ENCODE data around the gene EYS. TPM values are rescaled to one million over a fixed set of nuclear protein-coding genes. Genes with fewer than 3 reads are reported as not detected.

The EYS gene
- total RNA-seq, 1 donor from 2014 or later: 0.69 TPM

- DNase-seq: no peak
Observed at GRCh38 chr6:64932486-64932885, 774.5 kb downstream of the EYS start.

GRCh38 chr6:64930681-64931080 lies 776.3 kb downstream of the EYS start:
- DNase-seq: no peak

GRCh38 chr6:64926051-64926450 lies 781.0 kb downstream of the EYS start:
- DNase-seq: no peak

DNA sequence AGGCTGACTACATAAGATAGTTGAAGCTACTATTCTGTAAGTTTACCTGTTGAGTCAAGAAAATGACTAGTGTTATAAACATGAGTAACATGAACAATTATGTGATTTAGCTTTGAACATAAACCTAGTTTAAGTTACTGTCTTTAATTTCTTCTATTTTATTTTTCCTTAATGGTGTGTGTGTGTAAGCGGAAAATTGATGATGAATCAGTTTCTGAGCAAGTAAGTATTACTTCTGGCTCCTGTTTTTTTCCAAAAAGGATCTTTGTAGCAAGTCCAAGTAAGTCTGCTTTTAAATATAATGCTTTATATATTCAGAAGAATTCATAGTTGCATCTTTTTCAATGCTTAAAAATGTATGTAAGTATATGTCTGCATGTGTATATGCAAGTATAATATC lies 786.8 kb downstream of the EYS start:
- DNase-seq: no peak

GRCh38 chr6:64914124-64914523 lies 792.9 kb downstream of the EYS start:
- no peak for DNase-seq

GRCh38 chr6:64912966-64913365 lies 794.1 kb downstream of the EYS start:
- no peak for DNase-seq

DNA sequence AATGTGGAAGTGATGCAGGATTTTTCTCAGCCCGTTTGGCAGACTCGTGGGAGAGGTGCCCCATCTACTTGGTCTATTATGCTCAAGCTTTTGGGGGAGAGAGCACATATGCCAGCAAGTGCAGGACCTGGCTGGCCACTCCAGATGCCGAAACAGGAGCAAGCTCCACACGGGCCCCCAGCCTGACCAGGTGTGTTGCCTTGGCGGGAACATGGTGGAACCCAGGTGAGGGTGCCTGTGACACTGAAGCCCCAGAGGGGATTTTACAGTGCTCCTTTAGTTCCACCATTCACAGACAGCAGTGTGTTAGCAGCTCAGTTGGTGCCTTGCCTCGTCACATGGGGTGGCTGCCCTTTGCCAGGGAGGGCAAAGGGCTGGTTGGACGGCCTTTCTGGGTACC lies 798.9 kb downstream of the EYS start:
- DNase-seq: no peak

DNA sequence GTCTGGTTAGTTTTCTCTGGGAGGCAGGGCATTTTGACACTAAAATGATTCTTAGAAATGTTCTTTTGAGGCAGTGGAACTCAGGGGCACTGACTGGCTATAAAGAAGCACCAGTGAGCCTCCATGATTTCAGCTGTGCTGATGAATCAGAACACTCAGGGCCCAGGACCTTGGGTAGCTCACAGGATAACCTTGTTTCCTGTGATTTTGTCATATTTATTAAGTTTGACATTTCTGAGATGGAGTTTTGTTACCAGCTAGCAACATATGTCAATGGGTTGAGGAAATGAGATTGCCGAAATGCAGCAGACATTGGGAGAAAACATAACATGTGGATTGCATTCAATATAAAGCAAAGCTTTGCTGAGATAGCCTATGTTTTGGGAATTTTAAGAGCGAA lies 802.4 kb downstream of the EYS start:
- no peak for DNase-seq

DNA sequence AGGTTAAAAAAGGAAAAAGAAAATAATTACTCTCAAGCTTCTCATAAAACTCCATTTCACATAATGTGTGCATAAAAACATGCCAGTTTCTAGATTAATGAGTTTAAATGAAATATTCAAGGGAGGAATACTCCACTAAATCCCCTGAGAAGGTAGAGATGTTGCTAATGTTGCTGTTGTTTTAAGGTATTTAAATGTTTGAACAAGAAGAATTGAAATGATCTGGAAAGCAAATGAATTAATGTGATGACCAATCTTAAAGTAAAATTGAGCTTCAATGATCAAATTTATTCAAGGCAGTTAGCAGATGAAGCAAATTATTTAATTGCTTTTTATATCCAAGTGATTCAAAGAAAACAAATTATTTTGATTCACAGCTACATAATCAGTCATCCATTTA lies 804.4 kb downstream of the EYS start:
- DNase-seq: no peak

GRCh38 chr6:64896939-64897338 lies 810.1 kb downstream of the EYS start:
- no peak for DNase-seq

GRCh38 chr6:64895945-64896344 lies 811.1 kb downstream of the EYS start:
- DNase-seq: no peak

DNA sequence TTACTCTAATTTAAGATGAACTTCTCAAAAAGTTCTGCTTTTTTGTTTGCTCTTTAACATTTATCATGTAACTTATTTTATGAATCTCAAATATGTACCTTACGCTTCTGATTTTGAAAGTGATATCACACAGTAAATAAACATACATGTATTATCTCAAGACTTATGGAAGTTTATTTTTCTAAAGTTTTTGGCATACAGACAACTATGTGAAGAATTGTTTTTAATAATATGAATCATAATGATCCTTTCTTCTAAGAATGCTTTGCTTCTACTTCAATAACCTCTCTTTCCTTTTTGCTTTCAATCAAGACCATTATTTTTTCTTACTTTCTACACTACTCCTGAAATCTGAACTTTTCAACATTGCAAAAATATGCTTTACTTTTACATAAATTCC lies 816.4 kb downstream of the EYS start:
- DNase-seq: no peak

DNA sequence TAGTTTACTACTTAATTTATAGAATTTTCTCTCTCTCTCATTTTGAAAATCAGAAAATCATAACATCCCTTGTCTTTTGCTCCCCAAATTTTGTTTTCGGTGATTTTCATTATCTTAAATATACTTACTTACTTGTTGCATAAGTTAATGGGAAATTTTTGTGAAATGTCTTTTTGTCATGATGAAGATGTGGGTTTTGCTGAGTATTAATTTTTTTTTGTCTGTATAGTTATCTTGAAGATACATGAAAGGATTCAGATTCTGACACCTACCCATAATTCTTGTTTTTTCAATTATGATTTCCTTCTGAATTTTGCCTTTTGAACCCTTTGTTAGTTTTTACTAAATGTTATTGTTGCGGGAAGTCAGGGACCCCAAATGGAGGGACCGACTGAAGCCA lies 817.9 kb downstream of the EYS start:
- no peak for DNase-seq

DNA sequence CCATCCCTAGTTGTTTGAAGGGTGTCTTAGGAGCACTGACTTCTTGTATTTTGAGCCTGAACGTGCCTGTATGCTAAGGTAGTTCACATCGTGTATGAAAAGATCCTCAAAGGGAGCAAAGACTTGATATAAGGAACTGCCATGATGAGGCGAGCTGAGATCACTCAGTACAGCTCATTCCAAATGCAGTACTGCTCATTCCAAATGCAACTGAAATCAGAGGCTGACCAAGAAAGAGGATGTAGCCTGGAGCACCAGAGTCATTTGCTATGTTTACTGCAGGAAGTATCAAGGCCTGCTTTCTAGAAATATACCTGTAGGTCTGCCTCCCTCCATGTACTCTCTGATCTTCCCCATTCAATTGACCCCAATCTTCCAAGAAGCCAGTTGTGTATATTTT lies 832.2 kb downstream of the EYS start:
- DNase-seq: no peak

DNA sequence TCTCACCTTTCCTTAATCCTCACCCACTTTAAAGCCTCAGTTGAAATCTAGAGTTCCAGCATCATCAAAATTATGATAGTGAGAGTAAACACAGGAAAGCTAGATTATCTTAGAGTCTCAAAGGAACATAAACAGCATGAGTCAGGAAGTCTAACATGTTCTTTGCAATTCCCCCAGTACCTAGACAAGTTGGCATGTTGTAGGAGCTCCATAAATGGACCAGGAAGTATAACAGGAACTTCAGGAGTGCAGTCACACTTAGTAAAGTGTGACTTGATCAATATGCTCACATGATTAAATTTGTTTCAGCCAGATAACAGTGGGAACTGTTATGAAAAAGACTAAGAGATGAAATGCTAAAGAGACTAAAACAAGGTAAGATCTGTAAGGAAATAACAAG lies 834.4 kb downstream of the EYS start:
- DNase-seq: no peak

DNA sequence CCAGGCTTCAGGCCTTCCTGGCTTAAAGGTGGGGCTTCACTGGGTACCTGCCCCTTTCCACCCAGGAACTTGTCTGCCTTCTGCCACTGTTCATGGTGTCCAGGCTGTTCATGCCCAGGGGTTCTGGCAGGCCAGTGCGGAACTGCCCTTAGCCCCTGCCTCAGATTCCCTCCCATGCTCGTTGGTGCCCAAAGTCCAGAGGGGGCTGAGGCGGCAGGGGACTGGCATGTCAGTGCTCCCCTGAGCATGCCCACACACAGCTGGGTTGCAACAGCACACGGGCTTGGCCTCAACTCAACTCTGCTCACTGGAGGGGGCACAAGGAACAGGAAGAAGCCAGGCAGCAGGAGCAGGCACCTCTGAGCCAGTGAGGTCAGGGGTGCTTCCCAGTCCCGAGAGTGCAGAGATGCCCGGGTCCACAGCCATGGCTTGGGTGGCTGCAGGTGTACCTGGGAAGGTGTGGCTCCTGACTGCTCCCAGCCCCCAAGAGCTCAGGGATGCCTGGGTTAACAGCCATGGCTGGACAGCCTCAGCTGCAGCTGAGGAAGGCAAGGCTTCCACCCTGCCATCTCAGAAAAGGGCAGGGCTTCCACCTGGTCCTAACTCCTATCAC lies 845.9 kb downstream of the EYS start:
- DNase-seq: no peak

DNA sequence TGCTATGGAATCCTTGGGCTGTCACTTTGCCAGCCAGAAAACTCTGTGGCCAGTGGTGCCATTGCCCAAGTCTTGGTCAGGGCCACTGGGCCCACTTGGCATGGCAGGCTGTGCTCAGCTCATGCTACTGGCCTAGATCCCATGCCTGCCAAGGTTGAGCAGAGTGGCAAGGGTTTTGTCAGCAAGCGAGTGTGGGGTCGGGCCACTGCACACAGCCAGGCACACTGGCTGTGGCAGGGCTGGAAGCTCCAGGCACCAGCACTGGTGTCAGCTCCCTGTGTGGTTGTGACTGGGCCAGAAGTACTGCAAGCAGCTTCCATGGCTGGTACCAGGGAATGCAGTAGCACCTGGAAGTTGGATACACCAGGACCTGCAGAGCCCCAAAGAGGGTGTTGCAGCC lies 846.8 kb downstream of the EYS start:
- DNase-seq: no peak

DNA sequence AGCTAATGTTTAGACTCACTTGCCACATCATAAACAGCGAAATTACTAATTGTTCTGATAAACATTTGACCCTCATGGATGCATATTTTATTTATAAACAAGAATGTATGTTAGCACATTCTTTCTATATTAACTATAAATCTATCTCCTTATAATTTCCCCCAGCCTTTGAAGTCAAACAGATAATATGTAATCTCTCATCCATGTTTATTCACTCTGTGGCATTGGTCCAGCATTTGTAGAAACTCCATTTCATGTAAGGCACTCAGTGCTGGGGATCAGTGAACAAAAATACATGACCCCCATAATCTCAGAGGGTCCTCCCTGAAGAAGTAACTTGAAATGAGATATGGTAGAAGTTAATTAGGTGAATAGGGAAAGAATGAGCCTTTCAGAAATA lies 856.9 kb downstream of the EYS start:
- DNase-seq: no peak

- DNase-seq: no peak
Observed at GRCh38 chr6:64848467-64848866, 858.6 kb downstream of the EYS start.

DNA sequence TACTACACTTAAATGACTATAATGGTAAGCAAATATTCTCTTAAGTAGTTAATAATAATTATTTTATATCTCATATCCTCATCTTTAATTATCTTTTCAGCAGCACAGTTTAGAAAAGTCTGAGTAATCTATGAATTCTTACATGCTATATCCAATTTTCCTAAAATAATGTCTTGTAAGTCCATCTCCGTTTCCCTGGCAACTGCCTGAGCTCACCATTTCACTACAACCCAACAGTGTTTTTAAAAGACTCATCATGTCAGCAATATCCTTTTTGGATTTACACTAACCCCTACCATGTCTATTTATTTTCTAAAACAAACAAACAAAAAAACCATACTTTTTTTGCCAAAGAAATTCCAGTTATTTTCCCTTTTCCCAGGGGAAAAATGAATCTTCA lies 859.6 kb downstream of the EYS start:
- no peak for DNase-seq

DNA sequence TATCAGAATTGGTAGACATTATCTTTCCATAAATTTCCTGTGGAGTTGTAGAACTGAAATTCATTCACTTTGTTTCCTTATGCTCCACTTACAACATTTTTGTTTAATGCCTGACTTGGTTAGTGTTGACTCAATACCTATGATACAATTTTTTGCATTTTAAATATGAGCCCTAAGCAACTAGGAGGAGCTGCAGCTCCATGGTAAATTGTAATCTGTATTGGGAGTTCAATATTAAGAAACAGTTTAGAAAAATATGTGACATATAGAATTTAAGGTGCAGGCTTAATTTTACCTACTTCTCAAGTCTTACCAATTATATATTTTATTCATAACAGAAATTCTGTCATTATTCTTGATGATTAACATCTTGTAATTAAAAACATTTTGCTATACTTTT lies 868.3 kb downstream of the EYS start:
- no peak for DNase-seq

DNA sequence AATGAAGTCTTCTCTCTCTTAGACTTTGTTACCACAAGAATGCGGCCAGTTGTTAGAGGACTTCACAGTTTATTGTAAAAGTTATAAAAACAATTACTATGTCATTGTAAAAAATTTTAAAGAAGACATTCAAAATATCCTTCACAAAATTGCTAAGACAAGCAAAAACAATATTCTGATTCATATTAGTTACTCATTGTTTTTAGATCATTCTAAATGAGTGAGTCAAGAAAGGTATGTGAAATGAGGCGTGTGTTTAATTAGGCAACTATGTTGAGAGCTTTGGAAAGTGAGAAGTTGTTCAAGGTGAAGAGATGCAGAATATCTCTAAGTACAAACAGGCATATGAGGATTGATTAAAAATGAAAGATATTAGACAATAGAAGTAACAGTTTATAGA lies 875.3 kb downstream of the EYS start:
- no peak for DNase-seq

DNA sequence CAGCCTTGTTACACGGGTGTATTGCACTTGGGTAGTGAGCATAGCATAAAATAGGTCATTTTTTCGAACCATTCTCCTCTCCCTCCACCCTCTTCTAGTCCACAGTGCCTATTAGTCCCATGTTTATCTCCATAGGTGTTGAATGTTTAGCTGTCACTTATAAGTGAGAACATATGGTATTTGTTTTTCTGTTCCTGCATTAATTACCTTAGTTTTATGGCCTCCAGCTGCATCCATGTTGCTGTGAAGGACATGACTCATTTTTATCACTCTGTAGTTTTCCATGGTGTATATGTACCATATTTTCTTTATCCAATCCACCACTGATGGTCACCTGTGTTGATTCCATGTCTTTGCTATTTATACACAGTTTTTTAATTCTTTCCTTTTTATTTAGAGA lies 889.5 kb downstream of the EYS start:
- no peak for DNase-seq

GRCh38 chr6:64815718-64816117 lies 891.3 kb downstream of the EYS start:
- DNase-seq: no peak

DNA sequence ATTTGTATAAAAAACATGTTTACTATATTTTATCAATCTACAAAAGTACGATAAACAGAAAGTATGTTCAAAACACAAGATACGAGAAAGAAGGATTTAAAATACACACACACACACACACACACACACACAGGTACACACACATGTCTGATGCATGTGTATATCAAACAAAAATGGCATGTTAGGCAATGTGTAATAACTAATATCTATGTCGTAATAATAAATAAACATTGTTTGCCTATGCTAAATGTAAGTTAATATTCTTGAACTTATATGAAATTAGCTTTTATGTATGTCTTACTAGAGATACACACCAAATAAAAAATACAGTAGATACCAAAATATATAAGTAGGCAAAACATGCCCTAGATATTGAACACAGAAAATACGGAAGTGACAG lies 894.9 kb downstream of the EYS start:
- DNase-seq: no peak
